ENCODE measurements around the gene GPBP1L1.

DNA sequence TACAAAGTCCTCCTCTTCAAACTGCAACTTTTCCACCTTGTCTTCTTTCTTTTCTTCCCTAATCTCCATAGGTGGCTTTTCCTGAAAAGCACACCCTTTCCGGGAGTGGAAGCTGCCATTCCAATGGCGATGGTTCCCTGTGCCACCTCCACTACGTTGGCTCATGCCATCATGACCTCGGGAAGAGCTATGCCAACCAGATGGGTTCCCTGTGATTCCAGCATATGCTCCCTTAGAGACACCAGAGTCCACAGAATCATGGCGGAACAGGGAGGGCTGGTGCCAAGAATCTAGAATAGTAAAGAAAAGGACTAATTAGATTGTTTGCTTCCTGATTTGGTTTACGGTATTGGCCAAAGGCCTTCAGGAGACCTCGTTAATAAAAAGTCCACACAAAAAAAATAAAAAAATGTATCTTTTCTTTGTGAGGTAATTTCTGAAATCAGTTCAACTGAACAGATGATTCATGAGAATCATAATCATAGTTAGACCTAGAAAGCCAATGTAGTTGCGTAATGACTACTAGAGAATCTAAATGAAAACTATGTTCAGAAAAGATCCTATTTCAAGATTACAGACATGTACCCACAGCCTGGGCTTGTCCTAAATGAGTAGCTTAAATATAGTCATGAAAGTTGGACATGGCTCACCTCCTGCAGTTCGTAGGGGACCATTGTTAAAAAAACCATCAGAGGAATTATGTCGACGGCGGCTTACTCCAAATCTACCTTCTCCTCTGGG, 31.6 kb downstream of the GPBP1L1 start:
- TF ChIP-seq, protein P1, sequence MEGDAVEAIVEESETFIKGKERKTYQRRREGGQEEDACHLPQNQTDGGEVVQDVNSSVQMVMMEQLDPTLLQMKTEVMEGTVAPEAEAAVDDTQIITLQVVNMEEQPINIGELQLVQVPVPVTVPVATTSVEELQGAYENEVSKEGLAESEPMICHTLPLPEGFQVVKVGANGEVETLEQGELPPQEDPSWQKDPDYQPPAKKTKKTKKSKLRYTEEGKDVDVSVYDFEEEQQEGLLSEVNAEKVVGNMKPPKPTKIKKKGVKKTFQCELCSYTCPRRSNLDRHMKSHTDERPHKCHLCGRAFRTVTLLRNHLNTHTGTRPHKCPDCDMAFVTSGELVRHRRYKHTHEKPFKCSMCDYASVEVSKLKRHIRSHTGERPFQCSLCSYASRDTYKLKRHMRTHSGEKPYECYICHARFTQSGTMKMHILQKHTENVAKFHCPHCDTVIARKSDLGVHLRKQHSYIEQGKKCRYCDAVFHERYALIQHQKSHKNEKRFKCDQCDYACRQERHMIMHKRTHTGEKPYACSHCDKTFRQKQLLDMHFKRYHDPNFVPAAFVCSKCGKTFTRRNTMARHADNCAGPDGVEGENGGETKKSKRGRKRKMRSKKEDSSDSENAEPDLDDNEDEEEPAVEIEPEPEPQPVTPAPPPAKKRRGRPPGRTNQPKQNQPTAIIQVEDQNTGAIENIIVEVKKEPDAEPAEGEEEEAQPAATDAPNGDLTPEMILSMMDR (IDR thresholded peaks at IDR 0.05), result no peak
- TF ChIP-seq POLR2AphosphoS5 (IDR thresholded peaks at IDR 0.05) (no peak), POLR2A (IDR thresholded peaks at IDR 0.05) (no peak), EP300 (IDR thresholded peaks at IDR 0.05) (no peak)
